ENCODE results near the gene NLRP3.

- TF ChIP-seq CTCF (IDR thresholded peaks at IDR 0.05; ENCODE audit: low read depth, low read length, missing input control) = no peak
- no peak for TF ChIP-seq ATF3 (IDR thresholded peaks at IDR 0.05)
- TF ChIP-seq MAX (IDR thresholded peaks at IDR 0.05) = no peak
- TF ChIP-seq JUND (IDR thresholded peaks at IDR 0.05) = no peak
- TF ChIP-seq GABPA (IDR thresholded peaks at IDR 0.05 in 1 of 2, conservative IDR thresholded peaks at IDR 0.05 in 1 of 2) = no peak
Measured at GRCh38 chr1:247386217-247386616, 29.8 kb upstream of the NLRP3 start.
